ENCODE results near the gene APH1B.
"Not testable (repeated sequence)": the region's sequence is repeated elsewhere in the genome, so short reads cannot be mapped to it uniquely, and the experiment has no call there.

APH1B gene

DNA sequence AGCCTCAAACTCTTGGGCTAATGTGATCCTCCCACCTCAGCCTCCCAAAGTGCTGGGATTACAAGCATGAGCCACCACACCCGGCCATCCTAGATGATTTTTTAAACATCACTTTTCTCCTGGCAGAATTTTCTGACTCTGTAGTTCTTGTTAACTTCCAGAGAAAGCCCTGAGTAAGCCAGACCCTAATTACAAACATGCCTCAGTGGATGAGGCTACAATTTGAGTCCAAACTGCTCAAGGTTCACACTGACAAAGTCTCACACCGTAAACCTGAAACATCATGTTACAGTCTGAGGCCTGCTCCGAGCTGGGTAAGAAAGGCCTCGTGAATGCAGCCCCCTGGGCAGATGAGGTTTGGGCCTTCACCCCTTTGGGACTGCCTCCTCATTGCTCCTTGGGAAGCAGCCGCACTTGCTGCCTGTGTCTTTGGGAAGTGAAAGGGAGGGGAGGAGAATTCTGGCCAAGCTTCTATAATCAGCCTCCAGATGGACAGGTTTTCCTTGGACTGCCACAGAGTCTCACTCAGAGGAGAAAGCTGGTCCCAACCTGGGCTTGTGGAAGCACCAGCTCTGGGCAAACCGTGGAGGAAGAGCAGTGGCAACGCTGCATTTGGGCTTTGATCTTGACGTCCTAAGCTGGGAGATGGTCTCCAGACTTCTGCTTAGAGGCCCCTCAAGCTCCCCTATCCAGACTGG is 58.3 kb downstream of the APH1B start:
- no peak for DNase-seq

DNA sequence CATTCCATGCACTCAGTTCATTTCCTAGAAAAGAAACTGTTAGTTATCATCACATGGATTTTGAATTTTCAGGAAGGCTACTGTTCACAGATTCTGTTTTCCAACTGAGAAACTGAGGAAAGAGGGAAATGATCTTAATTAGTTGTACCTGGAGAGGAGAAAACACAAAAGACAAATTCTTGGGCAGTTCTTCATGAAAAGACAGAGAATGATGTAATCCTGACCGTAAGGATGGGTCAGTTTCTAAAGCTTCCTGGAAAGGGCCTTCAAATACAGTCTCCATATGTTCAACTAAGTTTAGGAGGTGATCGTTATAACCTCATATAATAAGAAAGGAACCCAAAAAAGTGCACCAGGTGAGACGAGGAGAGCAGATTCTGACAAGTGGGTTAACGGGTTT is 59.6 kb downstream of the APH1B start:
- no peak for DNase-seq

DNA sequence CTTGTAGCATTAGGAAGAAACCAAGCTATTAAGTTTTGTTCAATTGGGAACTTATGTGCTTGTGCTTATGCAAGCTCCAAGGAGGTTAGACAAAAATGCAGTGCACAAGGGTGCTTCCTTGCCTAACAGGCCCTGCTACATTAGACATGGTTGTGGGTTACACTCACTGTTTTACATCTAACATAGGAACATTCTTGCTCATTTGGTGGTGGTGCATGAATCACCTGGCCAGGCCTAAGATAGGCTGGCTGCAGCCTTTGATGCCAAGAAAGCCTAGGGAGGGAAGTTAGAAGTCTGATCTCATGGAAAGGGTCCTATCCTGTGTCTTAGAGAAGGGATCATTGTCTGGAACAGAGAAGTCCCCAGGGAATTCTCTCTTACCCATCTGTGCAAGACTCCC is 60.8 kb downstream of the APH1B start:
- no peak for DNase-seq

DNA sequence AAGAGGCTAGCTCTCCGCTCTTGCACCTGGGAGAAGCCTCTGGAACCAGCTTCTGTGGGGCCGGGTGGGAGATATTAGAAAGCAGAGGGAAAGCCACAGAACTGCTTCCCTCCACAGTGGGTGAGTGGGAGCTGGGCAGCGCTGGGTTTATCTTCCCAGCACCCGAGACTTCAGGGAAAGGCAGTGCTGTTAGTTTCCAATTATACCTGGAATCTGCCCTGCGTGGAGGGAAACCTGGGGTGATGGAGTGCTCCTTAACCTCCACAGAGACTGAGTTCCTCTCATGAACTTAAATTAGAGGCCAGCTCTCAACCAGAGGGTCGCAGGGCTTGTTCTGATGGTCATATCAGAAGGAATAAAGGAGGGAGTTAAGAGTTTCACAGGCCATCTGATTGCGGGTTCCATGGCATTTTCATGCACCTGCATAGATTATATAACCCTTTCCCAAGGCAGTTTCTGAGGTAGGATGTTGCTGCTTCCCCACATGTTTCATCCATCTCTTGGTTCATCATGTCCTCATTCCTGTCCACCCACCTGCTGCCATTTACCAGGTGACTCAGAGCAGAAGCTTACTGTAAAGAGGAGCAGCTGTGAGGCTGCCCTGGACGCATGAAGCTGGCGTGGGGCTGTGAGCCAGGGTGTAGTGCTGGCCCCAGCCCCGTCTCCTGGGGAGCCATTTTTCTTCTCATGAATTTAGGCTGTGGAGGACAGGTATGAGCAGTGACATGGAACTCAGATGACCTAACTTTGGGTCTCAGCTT is 61.8 kb downstream of the APH1B start:
- no peak for DNase-seq

DNA sequence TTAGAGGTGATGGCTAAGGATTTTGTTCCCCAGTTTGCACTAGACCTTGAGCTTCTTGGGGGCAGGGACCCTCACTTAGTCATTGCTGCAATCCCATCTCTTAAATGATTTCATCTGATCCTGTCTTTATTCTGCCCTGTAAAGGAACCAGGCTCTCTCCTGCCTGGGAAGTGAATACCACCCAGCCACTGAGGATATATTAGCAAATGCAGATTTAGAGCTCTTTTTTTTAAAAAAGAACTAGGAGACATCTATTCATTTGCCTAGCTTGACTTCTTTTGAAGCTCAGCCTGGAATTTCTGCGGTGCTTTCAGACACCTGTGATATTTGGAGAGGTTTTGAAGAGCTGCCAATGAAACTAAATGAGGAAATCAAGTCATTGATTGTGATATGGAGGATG is 62.4 kb downstream of the APH1B start:
- no peak for DNase-seq

DNA sequence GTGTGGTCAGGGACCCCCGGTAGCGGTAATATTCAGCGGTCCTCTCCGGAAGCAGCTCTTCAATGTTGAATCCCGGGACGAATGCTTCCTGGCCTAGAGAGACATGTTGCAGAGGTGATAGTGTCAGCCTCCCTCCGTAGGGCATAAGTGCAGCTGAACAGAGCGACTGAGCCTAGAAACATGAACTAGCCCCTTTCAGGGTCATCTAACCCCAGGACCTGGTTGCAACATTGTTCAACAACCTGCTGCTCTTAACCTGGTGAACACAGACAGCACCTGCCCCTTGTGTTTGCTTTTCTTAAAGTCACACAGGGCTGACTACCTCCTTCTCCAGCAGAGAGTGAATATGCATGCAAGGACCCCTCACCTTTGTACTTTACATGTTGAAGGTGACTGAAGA is 62.9 kb downstream of the APH1B start:
- DNase-seq: no peak

DNA sequence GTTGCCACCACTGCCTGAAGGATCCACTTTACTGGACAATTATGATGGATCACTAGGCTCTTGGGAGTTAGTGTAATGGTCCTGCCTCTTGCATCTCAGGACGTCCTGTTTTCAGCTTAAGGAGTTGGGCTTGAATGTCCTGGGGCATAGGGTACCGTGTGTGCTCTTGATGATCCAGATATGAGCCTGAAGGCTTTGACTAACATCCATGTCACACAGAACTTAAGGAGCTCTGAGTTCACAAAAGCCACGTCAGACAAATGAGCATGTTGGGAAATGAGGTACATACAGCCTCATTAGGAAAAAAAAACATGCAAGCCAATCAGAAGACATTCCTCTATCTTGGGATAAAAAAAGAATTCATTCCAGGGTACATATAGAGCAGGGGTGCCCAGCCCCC is 63.5 kb downstream of the APH1B start:
- DNase-seq: no peak

DNA sequence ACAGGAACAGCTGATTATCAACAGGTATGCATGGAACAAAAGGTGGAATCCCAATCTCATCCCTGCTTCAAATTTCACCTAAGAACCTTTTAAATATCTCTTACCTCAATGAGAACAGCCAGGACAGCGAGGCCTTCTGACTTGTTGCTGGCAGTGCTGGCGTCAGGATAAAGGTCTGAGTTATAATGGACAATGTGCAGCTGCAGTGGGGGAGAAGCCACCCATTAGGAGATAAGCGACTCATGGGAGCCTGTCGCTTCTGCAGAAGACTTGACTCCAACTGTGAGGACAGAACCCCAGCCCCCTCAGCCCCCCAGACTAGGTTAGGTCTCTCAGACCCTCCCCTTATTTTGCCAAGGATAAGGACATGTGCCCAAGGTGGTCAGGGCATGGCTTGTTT is 64.5 kb downstream of the APH1B start:
- DNase-seq: no peak

DNA sequence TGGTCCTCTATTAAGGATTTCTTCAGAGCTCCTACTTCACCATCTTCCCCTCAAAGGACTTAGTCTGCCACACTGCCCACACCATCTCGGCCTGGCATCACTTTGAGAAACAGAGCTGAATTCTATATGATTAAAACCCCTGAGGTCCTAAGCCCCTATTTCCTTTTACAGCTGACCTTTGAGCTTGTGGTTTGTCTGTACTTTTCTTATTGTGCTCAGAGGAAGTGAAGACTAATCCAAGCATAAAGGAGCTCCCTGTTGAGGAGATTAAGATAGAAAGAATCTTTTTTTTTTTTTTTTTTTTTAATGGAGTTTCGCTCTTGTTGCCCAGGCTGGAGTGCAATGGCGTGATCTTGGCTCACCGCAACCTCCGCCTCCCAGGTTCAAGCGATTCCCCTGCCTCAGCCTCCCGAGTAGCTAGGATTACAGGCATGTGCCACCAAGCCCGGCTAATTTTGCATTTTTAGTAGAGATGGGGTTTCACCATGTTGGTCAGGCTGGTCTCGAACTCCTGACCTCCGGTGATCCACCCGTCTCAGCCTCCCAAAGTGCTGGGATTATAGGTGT is 65.7 kb downstream of the APH1B start:
- not testable (repeated sequence) for DNase-seq

DNA sequence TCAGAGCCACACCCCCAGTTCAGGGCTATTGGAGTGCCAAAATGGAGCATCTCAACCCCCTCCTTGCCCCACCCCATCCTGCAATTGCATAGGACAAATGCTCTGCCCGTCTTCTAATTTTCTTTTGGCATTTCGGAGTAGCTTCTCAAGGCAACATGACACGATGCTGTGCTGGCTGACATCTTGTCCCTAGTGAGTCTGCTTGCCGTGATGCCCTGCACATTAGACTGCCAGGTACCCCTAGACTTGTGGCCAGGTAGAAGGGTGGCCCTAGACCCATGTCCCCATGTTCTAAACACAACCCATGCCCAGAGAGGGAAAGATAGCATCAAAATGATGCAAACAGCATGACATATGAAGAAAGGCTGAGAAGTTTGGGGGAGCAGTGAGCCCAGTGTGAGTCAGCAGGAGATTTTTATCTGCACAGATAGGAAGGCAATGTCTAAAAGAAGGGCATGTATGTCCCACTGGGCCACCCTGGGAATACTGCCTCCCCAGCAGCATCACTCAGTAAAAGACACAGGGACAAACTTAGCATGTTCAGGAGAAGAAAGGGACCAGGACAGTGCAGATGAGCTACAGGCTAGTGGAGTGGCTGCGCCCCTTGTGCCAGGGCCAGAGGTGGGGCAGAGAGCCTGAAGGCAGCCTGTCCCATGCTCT is 67.5 kb downstream of the APH1B start:
- no peak for DNase-seq

DNA sequence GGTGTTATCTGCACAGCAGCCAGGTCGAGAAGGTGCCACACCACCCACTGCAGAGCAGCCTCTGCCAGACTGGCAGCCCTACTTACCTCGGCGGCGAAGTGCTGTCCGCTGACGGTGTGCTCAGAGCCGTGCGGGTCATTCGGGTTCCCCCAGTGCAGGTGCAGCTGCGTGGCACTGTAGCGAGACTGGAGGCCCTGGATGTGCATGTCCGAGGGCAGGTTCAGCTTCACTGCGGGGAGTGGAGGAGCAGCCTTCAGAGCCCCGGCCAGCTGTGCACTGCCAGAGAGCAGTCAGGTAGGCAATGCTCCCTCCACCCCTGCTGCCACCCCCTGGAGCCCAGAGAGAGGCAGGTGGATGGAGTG is 68.0 kb downstream of the APH1B start:
- DNase-seq: no peak

DNA sequence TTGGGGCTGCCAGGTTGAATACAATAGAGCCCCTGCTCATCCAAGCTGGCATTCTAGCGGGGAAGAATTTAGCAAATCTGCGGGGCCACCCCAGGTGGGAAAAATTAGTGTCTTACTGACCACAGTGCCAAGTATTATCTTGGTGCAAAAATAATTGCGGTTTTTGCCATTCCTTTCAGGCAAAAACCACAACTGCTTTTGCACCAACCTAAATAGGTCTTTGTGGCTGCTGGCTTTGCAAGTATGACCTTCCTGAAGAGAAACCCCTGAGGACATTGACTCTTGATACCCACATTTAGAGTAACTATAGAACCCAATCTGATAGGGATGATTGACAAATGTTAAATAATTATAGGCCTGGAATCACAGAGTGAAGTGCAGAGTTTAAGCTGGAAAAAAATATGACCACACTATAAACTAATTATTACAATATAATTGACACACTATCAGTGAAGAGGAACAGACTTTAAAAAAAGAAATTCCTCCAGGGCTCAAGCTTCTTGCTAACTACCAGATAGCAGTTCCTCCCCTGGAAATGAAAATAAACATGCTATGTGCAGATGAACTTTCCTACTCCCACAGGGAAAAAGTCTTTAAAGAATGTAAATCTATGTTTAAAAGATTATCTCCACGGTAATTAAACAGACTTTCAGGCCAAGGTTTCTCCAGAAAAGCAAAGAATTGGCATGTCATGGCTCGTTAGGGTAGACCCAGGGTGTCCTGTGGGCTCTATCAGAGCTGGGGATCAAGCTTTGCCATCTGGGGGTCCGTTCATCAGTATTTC is 69.9 kb downstream of the APH1B start:
- no peak for DNase-seq

DNA sequence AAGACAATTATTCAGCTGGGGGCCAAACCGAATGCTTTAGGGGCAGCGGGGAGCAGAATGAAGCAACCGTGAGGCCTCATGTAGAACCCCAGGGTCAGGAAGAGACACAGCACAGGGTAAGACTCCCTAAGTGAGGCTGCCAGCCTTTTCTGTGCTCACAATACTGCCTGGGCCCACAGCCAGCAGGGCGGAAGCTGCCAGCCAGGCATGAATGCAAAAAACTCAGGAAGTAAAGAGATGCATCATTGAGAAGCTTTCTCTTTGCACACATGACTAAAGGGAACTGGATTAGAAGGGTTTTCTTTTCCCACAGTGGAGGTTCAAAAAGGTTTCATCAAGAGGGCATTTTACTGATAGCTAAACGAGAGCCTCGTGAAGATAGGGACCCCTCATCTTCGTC is 71.0 kb downstream of the APH1B start:
- no peak for DNase-seq

DNA sequence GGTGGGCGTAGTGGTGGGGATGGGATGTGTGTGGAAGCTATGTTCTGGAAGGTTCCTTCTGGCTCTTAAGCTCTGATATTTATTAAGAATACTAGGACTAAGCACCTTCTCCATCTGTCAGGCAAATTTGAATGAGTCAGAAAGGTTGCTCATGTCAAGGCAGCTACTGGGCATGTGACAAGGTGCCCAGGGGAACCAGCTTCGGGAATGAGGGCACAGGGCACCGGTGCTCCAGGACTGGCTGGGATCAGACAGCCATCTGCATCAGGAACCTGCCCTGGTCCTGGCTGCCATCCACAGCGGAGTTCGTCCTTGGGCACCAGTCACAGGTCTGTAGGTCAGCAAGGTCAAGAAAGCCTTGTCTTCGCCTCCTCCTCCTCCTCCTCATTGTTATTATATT is 71.8 kb downstream of the APH1B start:
- no peak for DNase-seq

DNA sequence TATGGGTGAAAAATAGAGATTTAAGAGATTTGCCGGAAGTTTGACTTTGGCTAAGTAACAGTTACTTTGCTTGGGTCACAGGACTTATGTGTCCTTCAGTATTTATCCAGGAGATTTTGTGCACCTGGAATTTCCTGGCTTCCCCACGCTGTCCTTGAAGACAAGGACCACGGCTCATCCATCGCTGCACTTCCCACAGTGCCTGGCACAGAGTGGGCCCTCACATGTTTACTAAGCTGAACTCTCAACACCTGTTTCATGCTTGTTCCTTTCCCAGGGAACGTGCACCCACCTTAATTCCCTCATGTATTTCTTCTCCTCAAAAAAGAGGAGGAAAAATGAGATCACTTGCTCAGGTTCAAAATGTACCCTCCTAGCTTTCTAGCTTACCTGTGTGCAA is 72.2 kb downstream of the APH1B start:
- DNase-seq: no peak

DNA sequence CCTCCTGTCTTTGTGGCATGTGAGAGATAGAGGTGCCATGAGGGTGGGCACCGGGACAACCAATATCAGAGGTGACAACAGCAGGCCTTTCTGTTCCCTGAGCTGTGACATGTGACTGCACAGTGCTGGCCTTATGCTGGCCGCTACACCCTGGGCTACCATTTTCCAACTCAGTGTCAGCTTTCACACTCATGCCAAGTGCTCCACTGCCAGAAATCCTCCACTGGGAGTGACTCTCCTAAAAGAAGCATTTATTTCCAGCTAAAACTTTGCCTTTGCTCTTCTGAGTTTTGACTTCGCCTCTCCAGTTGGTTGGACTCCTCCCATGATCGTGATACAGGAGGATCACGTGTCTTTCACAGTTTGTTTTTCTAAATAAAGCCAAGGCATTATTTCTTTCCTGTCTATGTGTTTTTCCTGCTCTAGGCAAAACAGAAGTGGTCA is 72.8 kb downstream of the APH1B start:
- no peak for DNase-seq

DNA sequence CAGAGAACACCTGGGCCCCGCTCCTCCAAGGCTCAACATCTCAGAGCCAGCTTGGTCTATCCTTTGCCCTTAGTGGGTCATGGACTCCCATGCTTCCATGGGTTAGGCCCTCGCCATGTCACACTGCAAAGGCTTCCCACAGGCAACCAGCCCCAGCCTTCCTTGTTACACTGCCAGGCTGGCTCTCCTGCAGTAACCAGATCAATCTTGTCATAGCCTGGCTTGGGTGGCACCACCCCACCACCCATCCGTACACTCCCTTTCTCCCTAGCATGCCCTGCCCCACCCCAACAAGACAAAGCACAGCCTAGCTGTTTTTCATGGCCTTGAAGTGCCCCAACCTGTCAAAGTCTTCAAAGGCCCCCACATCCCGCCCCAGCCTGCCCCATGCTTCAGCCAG is 73.8 kb downstream of the APH1B start:
- no peak for DNase-seq

DNA sequence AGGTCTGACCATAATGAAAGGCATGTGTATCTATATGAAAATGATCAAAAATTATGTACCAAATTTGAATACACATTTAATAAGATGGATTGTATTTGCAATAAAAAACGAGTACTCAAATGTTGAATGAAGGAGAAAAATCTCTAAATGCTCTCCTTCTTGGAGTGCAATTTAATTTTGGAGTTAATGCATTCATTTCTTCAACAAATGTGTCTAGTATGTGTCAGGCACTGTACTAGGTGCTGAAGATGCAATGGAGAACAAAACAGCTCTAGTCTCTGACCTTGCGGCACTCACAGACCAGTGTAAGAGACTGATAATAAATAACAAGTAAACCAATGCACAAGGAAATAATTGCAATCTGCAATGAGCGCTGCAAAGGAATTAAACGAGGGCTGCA is 75.4 kb downstream of the APH1B start:
- no peak for DNase-seq

DNA sequence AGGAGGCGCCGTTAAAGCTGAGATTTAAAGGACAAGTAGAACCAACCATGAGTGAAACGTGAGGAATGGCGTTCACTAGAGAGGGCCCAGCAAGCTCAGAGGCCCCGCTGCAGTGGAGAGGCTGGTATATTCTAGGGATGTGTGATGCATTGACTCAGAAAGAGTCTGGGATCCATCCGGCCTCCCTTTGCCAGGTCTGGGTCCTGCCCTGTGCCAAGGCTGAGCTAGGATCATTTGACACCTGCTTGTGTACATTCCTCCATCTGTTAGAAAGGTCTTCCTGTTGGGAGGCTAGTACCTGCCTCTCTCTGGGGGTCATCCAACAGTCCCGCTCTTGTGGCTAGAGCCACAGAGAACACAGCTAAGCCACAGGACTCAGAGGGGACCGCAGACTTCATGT is 75.9 kb downstream of the APH1B start:
- DNase-seq: no peak

DNA sequence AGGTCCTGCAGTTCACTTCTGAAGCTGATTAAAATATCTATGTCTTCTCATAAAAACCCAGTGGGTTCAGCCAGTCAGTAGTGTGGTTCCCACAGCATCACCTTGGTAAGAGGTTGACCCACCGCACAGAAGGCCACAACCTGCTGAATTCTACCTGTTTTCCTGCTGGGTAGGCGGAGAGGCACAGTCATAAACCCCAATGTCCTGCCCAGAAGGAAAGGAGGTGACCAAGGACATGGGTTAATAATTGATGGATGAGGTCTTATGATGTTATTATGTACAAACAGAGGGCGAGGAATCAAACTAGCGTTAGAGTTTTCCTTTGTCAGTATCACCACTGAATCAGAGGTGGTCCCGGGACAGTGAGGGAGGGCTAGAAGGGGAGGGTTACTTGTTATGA is 76.5 kb downstream of the APH1B start:
- no peak for DNase-seq

DNA sequence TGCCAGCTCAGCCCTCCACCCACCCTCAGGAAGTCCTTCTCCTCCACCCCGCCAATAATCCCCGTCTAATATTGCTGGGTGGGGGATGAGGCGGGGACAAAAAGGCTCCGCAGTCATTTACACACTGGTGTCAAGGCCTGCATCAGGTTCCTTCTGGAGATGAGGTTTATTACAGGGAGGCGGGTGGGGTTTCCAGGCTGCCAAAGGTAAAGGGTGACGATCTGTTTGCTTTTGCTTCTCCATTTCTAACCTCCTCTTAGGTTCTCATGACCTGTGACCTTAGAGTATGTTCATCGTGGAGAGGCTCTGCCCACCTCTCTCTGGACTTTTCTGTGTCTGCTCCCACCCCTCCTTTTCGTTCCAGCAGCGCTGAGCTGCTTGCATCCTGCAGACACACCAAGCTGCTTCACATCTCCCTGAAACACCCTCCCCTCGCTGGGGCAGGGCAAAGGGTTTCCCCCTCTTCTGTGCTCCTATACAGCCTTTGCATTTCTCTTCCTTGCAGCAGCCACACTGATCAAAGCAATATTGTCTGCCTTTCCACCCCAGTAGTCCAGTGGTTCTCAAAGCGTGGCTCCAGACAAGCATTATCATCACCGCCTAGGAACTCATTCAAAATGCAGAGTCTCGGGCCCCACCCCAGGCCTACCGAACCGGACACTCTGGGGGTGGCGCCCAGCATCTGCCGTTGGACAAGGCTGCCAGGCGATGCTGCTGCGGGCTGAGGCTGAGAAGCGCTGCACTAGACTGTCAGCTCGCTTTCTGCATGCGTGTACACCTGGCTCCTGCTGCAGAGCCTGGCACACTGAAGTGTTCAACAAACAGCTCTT is 77.6 kb downstream of the APH1B start:
- no peak for DNase-seq

DNA sequence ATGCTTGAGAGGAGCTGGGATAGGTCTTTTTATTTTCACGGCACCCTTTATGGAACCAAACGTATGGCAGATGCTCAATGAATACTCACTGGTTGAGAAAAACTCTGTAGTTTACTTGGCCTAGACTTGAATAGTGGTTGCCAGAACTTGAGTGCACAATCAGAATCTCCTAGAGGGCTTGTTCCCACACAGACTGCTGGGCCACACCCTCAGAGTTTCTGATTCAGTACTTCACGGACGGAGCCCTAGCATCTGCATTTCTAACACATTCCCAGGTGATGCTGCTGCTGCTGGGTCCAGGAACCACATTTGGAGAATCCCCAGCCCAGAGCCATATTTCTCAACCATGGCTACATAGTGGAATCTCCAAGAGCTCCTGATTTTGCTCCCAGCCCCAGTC is 79.7 kb downstream of the APH1B start:
- DNase-seq: no peak

Measured in activated effector memory CD4-positive, alpha-beta T cell treated with Interleukin-2 at 50 U/mL for 16 hours (primary cell).